OCI-LY1 (cell line): ENCODE measurements around the gene ARL3.

Experiments
- EZH2 ChIP-seq: fragments of 200-600 bp; sonication (generic), shearing (Covaris generic); IDR thresholded peaks from 2 replicates; pipeline ENCODE4 v1.8.0; 2017; ENCODE audit warnings: borderline replicate concordance, mixed run types, mild to moderate bottlenecking, antibody characterized with exemption, low read length, moderate library complexity, mixed read lengths
- TF ChIP-seq, protein P1 (sequence below): fragments of 200-600 bp; sonication (generic), shearing (Covaris generic); IDR thresholded peaks from 2 replicates; pipeline ENCODE4 v1.5.1; 2017; ENCODE audit warnings: mild to moderate bottlenecking, antibody characterized with exemption, low read length, moderate library complexity, mixed read lengths

DNA sequence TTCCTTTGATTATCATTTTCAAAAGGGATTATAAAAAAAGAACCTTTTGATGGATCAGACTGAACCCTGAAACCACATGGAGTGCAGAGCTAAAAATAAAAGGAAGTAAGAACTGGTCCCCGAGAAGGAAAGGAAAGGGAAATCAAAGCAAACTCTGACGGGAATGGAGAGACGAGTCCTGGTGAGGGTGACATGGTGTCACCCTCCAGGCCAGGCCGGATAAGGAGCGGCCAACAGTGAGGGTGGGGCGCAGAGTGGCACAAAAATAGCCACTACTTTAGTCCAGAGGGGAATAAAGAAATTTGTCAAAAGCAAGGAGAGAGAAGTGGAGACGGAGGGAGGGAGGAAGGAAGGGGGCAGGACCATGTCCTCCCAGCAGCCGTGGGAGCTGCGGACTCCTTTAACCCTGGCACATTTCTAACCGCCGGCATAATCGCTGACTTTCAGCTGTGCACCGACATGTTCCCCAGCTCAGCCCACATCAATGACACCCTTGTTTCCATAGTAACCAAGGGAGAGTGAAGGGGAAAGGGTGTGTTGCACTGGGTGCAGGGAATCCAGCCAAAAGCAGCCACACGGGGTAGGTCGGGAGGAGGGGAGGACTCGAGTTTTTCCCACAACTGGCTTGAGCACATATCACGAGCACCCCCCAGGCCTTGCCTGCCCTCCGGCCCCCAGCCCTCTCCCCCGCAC lies 40.2 kb downstream of the ARL3 start:
- TF ChIP-seq, protein P1, sequence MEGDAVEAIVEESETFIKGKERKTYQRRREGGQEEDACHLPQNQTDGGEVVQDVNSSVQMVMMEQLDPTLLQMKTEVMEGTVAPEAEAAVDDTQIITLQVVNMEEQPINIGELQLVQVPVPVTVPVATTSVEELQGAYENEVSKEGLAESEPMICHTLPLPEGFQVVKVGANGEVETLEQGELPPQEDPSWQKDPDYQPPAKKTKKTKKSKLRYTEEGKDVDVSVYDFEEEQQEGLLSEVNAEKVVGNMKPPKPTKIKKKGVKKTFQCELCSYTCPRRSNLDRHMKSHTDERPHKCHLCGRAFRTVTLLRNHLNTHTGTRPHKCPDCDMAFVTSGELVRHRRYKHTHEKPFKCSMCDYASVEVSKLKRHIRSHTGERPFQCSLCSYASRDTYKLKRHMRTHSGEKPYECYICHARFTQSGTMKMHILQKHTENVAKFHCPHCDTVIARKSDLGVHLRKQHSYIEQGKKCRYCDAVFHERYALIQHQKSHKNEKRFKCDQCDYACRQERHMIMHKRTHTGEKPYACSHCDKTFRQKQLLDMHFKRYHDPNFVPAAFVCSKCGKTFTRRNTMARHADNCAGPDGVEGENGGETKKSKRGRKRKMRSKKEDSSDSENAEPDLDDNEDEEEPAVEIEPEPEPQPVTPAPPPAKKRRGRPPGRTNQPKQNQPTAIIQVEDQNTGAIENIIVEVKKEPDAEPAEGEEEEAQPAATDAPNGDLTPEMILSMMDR = no peak
- no peak for TF ChIP-seq EZH2
